Skin epidermis (tissue), 12 donors: ENCODE measurements around the gene RNF223.

Source experiments
- H3K27ac ChIP-seq, 21 experiments: fragments of 200-600 bp; sonication (generic) in 11 of 21; one replicate each; pipeline ENCODE4 v1.5.0; 2020; ENCODE audit warnings: mild to moderate bottlenecking in 3 of 21, inconsistent platforms in 2 of 21, moderate library complexity in 2 of 21
- H3K4me3 ChIP-seq, 7 experiments: fragments of 200-600 bp; sonication (generic) in 2 of 7; one replicate each; pipeline ENCODE4 v1.5.0; 2020; ENCODE audit warnings: inconsistent platforms in 2 of 7, mild to moderate bottlenecking in 2 of 7, moderate library complexity in 1 of 7

Gene RNF223

DNA sequence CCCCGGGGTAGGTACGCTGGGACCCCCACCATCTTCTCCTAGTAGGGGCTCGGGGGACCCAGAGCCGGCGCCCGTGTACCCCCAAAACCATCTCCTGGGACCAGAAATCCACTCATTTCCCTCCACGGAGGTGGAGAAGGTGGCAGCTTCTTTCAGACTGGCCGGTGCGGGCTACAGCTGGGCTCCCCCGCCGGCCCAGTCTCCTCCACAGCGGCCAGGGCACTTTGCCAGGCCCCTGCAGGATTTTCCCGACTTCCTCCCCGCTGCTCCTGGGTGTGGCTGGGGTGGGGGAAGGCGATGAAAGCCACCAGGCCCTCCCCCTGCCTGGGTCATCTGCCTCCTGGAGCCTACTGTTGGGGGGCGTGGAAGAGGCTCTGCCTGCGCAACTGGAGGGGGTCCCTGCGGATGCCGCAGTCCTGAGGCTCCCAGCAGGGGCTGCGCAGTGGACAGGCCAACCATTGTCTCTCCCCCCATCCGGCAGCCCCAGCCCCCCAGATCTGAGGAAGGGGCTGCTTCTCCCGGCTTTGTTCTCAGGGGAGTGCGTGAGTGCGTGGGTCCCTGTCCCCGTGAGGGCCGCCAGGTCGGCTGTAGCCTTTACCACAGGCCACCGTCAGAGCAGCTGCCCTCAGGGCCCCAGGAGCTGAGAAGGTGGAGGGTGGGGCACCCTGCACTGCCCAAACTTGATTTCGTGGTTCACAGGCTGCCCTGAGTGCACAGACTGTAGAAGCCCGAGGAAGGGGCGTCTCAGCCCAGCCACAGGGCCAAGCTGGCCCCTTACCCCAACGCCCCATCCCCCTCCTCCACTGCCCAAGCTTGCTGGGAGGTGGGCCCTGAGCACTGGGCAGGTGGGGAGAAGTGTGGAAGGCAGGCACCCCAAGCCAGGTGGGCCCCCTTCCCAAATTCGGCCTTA, 52.8 kb downstream of the RNF223 start:
- peak overlapping the region; percentile 52 to 82 (median 77) for H3K4me3 ChIP-seq
- peak overlapping the region in 14 of 21 experiments; percentile 3 to 95 (median 81) for H3K27ac ChIP-seq
